K562 (cell line): ENCODE measurements around the gene GBX1. TPM values are rescaled to one million over a fixed set of nuclear protein-coding genes. Genes with fewer than 3 reads are reported as not detected.
A peak's percentile ranks its signal among the peaks of the same experiment; 100 is the strongest.

ENCODE experiments used
- FIP1L1 ChIP-seq: fragments of 200-400 bp; formaldehyde crosslinking; IDR thresholded peaks from 2 replicates; pipeline ENCODE4 v1.6.1; 2018; ENCODE audit warnings: mild to moderate bottlenecking, low read depth, low read length; ENCODE audit not compliant: poor library complexity, severe bottlenecking
- FOXK2 ChIP-seq, 2 experiments: fragments of 450-650 bp; IDR thresholded peaks in 1 of 2; conservative IDR thresholded peaks in 1 of 2; 2 replicates each; pipeline ENCODE4 v1.6.1; 2016; ENCODE audit warnings: low read depth in 2 of 2, mild to moderate bottlenecking in 1 of 2
- THRB ChIP-seq: fragments of 450-650 bp; formaldehyde crosslinking; conservative IDR thresholded peaks from 2 replicates; pipeline ENCODE4 v1.4.0; 2022; ENCODE audit warnings: mild to moderate bottlenecking, missing genetic modification characterization
- ZBTB1 ChIP-seq: sonication (generic); formaldehyde crosslinking; IDR thresholded peaks from 2 replicates; pipeline ENCODE4 v1.8.1; 2023; ENCODE audit warnings: missing genetic modification reagents, low read depth, mild to moderate bottlenecking, borderline replicate concordance
- ZBTB40 ChIP-seq, 2 experiments: fragments of 450-650 bp in 1 of 2; sonication (generic) in 1 of 2; formaldehyde crosslinking in 1 of 2; IDR thresholded peaks; 2 replicates each; pipeline versions ENCODE4 v1.7.1 to v1.9.0; 2016 to 2022; ENCODE audit warnings: inconsistent platforms in 1 of 2, mild to moderate bottlenecking in 1 of 2, missing genetic modification reagents in 1 of 2
- polyA plus RNA-seq, 8 experiments: library from polyadenylated mRNA; depleted of rRNA in 4 of 8; stranded (reverse) in 5 of 8; unstranded in 3 of 8; fragments of >200 nt; fragmentation: Nextera tagmentation in 2 of 8; fragmentation: Illumina TruSeq in 1 of 8; extraction: Ambion mirVana in 2 of 8; extraction: Trizol in 1 of 8; gene quantifications; 2 replicates each; pipeline versions ENCODE4 v1.2.1 to v1.2.3, GENCODE V29; 2011 to 2014; ENCODE audit warnings: inconsistent platforms in 1 of 8, missing spikeins in 1 of 8
- total RNA-seq, 7 experiments: library from RNA; depleted of rRNA in 6 of 7; stranded (reverse); fragments of >200 nt in 6 of 7; fragmentation: Illumina TruSeq in 2 of 7; extraction: Trizol in 2 of 7; gene quantifications; 2 replicates each; pipeline versions ENCODE4 v1.2.1 to v1.2.3, GENCODE V29; 2011 to 2021; ENCODE audit warnings: low replicate concordance in 1 of 7
- TF ChIP-seq, protein P1 (sequence below): fragments of 450-650 bp; formaldehyde crosslinking; IDR thresholded peaks from 2 replicates; pipeline ENCODE4 v1.4.0; 2020; ENCODE audit warnings: mild to moderate bottlenecking, moderate library complexity
- TF ChIP-seq, protein P2 (sequence below): fragments of 450-650 bp; IDR thresholded peaks from 2 replicates; pipeline ENCODE4 v1.6.1; 2016; ENCODE audit warnings: borderline replicate concordance
- TF ChIP-seq, protein P3 (sequence below): fragments of 250-450 bp; sonication (Bioruptor Pico); IDR thresholded peaks from 2 replicates; pipeline ENCODE4 v1.8.0; 2022; ENCODE audit warnings: moderate library complexity, mild to moderate bottlenecking, inconsistent platforms

GBX1 gene
- total and polyA plus RNA-seq, 9 of the 15 experiments (the other 6 are each of a cell fraction or from before 2014, with no cell fraction given) = not detected

- TF ChIP-seq THRB (peak; percentile 82), FOXK2 (conservative IDR thresholded peaks at IDR 0.05 in 1 of 2, IDR thresholded peaks at IDR 0.05 in 1 of 2; ENCODE audit: low read depth in 2 of 2) (no peak; a peak in 1 of 4 replicates), FIP1L1 (peak; percentile 43), ZBTB1 (CRISPR knock-in tag) (peak; percentile 66; the same call in 1 of the 2 replicates), ZBTB40 (IDR thresholded peaks at IDR 0.05) (0 out of 2 replicates have a peak, but pooled peaks have one; percentile 36), ZBTB40 (CRISPR knock-in tag; IDR thresholded peaks at IDR 0.05) (no peak)
- TF ChIP-seq, protein P1, sequence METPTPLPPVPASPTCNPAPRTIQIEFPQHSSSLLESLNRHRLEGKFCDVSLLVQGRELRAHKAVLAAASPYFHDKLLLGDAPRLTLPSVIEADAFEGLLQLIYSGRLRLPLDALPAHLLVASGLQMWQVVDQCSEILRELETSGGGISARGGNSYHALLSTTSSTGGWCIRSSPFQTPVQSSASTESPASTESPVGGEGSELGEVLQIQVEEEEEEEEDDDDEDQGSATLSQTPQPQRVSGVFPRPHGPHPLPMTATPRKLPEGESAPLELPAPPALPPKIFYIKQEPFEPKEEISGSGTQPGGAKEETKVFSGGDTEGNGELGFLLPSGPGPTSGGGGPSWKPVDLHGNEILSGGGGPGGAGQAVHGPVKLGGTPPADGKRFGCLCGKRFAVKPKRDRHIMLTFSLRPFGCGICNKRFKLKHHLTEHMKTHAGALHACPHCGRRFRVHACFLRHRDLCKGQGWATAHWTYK (CRISPR knock-in tag) = 0 out of 2 replicates have a peak, but pooled peaks have one; percentile 24
- TF ChIP-seq, protein P2, sequence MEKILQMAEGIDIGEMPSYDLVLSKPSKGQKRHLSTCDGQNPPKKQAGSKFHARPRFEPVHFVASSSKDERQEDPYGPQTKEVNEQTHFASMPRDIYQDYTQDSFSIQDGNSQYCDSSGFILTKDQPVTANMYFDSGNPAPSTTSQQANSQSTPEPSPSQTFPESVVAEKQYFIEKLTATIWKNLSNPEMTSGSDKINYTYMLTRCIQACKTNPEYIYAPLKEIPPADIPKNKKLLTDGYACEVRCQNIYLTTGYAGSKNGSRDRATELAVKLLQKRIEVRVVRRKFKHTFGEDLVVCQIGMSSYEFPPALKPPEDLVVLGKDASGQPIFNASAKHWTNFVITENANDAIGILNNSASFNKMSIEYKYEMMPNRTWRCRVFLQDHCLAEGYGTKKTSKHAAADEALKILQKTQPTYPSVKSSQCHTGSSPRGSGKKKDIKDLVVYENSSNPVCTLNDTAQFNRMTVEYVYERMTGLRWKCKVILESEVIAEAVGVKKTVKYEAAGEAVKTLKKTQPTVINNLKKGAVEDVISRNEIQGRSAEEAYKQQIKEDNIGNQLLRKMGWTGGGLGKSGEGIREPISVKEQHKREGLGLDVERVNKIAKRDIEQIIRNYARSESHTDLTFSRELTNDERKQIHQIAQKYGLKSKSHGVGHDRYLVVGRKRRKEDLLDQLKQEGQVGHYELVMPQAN = peak; percentile 67
- TF ChIP-seq, protein P3, sequence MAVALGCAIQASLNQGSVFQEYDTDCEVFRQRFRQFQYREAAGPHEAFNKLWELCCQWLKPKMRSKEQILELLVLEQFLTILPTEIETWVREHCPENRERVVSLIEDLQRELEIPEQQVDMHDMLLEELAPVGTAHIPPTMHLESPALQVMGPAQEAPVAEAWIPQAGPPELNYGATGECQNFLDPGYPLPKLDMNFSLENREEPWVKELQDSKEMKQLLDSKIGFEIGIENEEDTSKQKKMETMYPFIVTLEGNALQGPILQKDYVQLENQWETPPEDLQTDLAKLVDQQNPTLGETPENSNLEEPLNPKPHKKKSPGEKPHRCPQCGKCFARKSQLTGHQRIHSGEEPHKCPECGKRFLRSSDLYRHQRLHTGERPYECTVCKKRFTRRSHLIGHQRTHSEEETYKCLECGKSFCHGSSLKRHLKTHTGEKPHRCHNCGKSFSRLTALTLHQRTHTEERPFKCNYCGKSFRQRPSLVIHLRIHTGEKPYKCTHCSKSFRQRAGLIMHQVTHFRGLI (CRISPR knock-in tag) = no peak
These were observed 701 bp upstream of the GBX1 start (continued) for GRCh38 chr7:151168003-151168786.
